Measurements from ENCODE around the gene IQGAP2.

Gene IQGAP2

GRCh38 chr5:76473009-76473336 is 69.9 kb downstream of the IQGAP2 start:
- CTCF ChIA-PET = no interaction called here
- POLR2A ChIA-PET = no interaction called here
- no peak overlapping the region for H3K4me3 ChIP-seq (ENCODE audit: low read depth, low read length)
- no peaks in the 10 kb centered on the region for H3K36me3 ChIP-seq (ENCODE audit: control insufficient read depth in 2 of 2, insufficient read depth in 1 of 2, low read length in 2 of 2)
- peaks cover 6% of the 10 kb centered on the region for H3K4me1 ChIP-seq (ENCODE audit: control insufficient read depth, insufficient read depth, low read length)
- H3K9me3 ChIP-seq (ENCODE audit: control insufficient read depth, insufficient read depth, low read depth, low read length) = no peaks in the 10 kb centered on the region
- no peak overlapping the region for H3K27ac ChIP-seq (ENCODE audit: extremely low read depth, low read depth, low read length)
- TF ChIP-seq ZFP41 (tag by site-specific recombination; IDR thresholded peaks at IDR 0.05; ENCODE audit: borderline replicate concordance) (no peak), ATF2 (tag by site-specific recombination; IDR thresholded peaks at IDR 0.05; ENCODE audit: low read depth) (no peak), ZBTB11 (tag by site-specific recombination; conservative IDR thresholded peaks at IDR 0.05; ENCODE audit: low read depth) (no peak), ZNF391 (tag by site-specific recombination; IDR thresholded peaks at IDR 0.05; ENCODE audit: borderline replicate concordance, low read depth) (no peak), ZNF280C (tag by site-specific recombination; IDR thresholded peaks at IDR 0.05) (no peak), WT1 (tag by site-specific recombination; IDR thresholded peaks at IDR 0.05) (no peak), PBX3 (CRISPR knock-in tag; IDR thresholded peaks at IDR 0.05) (no peak)
- TF ChIP-seq, protein P1, sequence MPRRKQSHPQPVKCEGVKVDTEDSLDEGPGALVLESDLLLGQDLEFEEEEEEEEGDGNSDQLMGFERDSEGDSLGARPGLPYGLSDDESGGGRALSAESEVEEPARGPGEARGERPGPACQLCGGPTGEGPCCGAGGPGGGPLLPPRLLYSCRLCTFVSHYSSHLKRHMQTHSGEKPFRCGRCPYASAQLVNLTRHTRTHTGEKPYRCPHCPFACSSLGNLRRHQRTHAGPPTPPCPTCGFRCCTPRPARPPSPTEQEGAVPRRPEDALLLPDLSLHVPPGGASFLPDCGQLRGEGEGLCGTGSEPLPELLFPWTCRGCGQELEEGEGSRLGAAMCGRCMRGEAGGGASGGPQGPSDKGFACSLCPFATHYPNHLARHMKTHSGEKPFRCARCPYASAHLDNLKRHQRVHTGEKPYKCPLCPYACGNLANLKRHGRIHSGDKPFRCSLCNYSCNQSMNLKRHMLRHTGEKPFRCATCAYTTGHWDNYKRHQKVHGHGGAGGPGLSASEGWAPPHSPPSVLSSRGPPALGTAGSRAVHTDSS (tag by site-specific recombination; IDR thresholded peaks at IDR 0.05) = no peak

DNA sequence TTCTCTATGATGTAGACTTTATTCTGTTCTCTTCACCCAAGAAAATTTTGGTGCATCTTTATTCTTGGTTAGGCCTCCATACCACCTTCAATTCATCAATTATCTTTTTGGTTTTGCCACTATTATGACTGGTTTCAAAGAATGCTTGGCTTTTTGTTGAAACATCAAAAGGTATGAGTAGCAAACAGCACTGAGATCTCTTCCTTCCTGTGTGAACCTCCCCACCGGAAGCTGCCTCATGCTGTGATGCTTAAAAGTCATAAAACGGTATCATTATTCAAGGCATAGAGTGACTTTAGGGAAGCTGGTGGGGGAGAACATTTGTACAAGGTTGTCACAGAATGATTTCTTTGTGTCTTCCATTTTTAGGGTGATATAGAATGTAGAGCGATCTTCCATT is 70.6 kb downstream of the IQGAP2 start:
- H3K9me3 ChIP-seq (ENCODE audit: control insufficient read depth, insufficient read depth, low read depth, low read length) = no peaks in the 10 kb centered on the region
- H3K27ac ChIP-seq (ENCODE audit: extremely low read depth, low read depth, low read length) = no peak overlapping the region
- no peaks in the 10 kb centered on the region for H3K36me3 ChIP-seq (ENCODE audit: control insufficient read depth in 2 of 2, insufficient read depth in 1 of 2, low read length in 2 of 2)
- peaks cover 6% of the 10 kb centered on the region for H3K4me1 ChIP-seq (ENCODE audit: control insufficient read depth, insufficient read depth, low read length)
- TF ChIP-seq ZNF354C (tag by site-specific recombination; IDR thresholded peaks at IDR 0.05; ENCODE audit: borderline replicate concordance, low read depth) (no peak), ZNF341 (tag by site-specific recombination; IDR thresholded peaks at IDR 0.05; ENCODE audit: low read depth) (0 out of 2 replicates have a peak, but pooled peaks have one; percentile 19), ZXDB (tag by site-specific recombination; IDR thresholded peaks at IDR 0.05) (no peak)
- TF ChIP-seq, protein P2, sequence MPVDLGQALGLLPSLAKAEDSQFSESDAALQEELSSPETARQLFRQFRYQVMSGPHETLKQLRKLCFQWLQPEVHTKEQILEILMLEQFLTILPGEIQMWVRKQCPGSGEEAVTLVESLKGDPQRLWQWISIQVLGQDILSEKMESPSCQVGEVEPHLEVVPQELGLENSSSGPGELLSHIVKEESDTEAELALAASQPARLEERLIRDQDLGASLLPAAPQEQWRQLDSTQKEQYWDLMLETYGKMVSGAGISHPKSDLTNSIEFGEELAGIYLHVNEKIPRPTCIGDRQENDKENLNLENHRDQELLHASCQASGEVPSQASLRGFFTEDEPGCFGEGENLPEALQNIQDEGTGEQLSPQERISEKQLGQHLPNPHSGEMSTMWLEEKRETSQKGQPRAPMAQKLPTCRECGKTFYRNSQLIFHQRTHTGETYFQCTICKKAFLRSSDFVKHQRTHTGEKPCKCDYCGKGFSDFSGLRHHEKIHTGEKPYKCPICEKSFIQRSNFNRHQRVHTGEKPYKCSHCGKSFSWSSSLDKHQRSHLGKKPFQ (tag by site-specific recombination; IDR thresholded peaks at IDR 0.05) = peak; percentile 80
- H3K4me3 ChIP-seq (ENCODE audit: low read depth, low read length) = no peak overlapping the region
- ChIA-PET CTCF (no interaction called here), POLR2A (no interaction called here)

Data from HEK293 (cell line).